IPS-18a (cell line): ENCODE measurements around the gene MIGA1.

ENCODE experiments used
- H3K27ac ChIP-seq: one replicate; pipeline ENCODE4 v1.5.1; 2013; ENCODE audit warnings: low read length
- H3K27me3 ChIP-seq: one replicate; pipeline ENCODE4 v1.6.1; 2013; ENCODE audit warnings: mild to moderate bottlenecking, low read length; ENCODE audit not compliant: control insufficient read depth, insufficient read depth
- H3K36me3 ChIP-seq: one replicate; pipeline ENCODE4 v1.6.1; 2013; ENCODE audit warnings: low read depth, low read length; ENCODE audit not compliant: control insufficient read depth
- H3K4me1 ChIP-seq: one replicate; pipeline ENCODE4 v1.6.1; 2013; ENCODE audit warnings: low read depth, low read length; ENCODE audit not compliant: control insufficient read depth
- H3K4me3 ChIP-seq: one replicate; pipeline ENCODE4 v1.5.1; 2013; ENCODE audit warnings: low read length
- H3K9ac ChIP-seq: one replicate; pipeline ENCODE4 v1.6.1; 2013; ENCODE audit warnings: mild to moderate bottlenecking, low read length, moderate library complexity
- H3K9me3 ChIP-seq: one replicate; pipeline ENCODE4 v1.6.1; 2013; ENCODE audit warnings: low read depth, low read length; ENCODE audit not compliant: control insufficient read depth

Gene MIGA1

DNA sequence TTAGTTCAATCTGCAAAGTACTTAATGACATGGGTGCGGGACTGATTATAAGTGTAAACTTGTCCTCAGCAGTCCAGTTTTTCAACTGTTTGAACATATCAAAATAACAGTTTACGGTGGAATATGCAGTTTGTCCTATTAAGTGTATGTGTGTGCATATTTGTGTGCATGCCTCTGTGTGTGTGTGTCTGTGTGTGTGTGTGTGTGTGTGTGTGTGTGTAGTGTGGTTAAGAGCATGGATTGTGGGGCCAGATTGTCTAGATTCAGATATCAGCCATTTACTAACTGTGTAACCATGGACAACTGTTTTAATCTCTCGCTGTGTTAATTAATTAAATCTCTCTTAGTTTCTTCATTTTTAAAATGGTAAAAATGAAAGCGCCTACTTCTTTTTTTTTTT, 148.0 kb downstream of the MIGA1 start:
- Histone ChIP-seq H3K27ac (no peak overlapping the region), H3K4me1 (no peaks in the 10 kb centered on the region), H3K9ac (no peak overlapping the region), H3K27me3 (no peaks in the 10 kb centered on the region), H3K36me3 (no peaks in the 10 kb centered on the region), H3K4me3 (no peak overlapping the region), H3K9me3 (no peaks in the 10 kb centered on the region)
